ENCODE results near the gene PROCA1. TPM values are rescaled to one million over a fixed set of nuclear protein-coding genes. Genes with fewer than 3 reads are reported as not detected.

Gene PROCA1
- total and polyA plus RNA-seq, 9 of the 15 experiments (the other 6 are each of a cell fraction or from before 2014, with no cell fraction given) = 0.78 to 16.2 (median 5.6) TPM

- TF ChIP-seq IRF1 (CRISPR knock-in tag; IDR thresholded peaks at IDR 0.05; ENCODE audit: borderline replicate concordance) (no peak), MYNN (IDR thresholded peaks at IDR 0.05) (peak; percentile 73; the same call in 1 of the 2 replicates), MYNN (CRISPR knock-in tag; IDR thresholded peaks at IDR 0.05) (no peak), SIN3A (IDR thresholded peaks at IDR 0.05; ENCODE audit: borderline replicate concordance in 2 of 2, control insufficient read depth in 1 of 2, low read depth in 2 of 2, low read length in 2 of 2) (peak; percentile 55 to 63; a peak in 3 of 4 replicates), SPI1 (IDR thresholded peaks at IDR 0.05; ENCODE audit: borderline replicate concordance, low read depth, low read length) (no peak), ZNF436 (CRISPR knock-in tag; IDR thresholded peaks at IDR 0.05) (peak; percentile 32; the same call in 1 of the 2 replicates), FOXJ2 (tag; IDR thresholded peaks at IDR 0.05) (no peak), MBD2 (IDR thresholded peaks at IDR 0.05; ENCODE audit: borderline replicate concordance, low read depth) (0 out of 2 replicates have a peak, but pooled peaks have one; percentile 17), ZC3H8 (IDR thresholded peaks at IDR 0.05) (no peak), ZNF431 (CRISPR knock-in tag; IDR thresholded peaks at IDR 0.05) (0 out of 2 replicates have a peak, but pooled peaks have one; percentile 40), TRIM24 (IDR thresholded peaks at IDR 0.05) (no peak), HNRNPUL1 (IDR thresholded peaks at IDR 0.05; ENCODE audit: low read length) (no peak), MCM5 (IDR thresholded peaks at IDR 0.05; ENCODE audit: low read depth) (no peak), ZHX1 (conservative IDR thresholded peaks at IDR 0.05; ENCODE audit: low read length) (no peak), CGGBP1 (CRISPR knock-in tag; IDR thresholded peaks at IDR 0.05) (peak; percentile 47; the same call in 1 of the 2 replicates), SREBF2 (CRISPR knock-in tag; IDR thresholded peaks at IDR 0.05) (no peak), ATF1 (CRISPR knock-in tag; IDR thresholded peaks at IDR 0.05) (no peak), ATF1 (tag; IDR thresholded peaks at IDR 0.05) (no peak), RFX1 (IDR thresholded peaks at IDR 0.05) (no peak), ZNF780A (CRISPR knock-in tag; IDR thresholded peaks at IDR 0.05) (no peak), ZNF668 (CRISPR knock-in tag; IDR thresholded peaks at IDR 0.05) (no peak), CCAR2 (IDR thresholded peaks at IDR 0.05; ENCODE audit: low read depth, low read length) (no peak), EP400 (IDR thresholded peaks at IDR 0.05) (no peak)
- TF ChIP-seq, protein P1, sequence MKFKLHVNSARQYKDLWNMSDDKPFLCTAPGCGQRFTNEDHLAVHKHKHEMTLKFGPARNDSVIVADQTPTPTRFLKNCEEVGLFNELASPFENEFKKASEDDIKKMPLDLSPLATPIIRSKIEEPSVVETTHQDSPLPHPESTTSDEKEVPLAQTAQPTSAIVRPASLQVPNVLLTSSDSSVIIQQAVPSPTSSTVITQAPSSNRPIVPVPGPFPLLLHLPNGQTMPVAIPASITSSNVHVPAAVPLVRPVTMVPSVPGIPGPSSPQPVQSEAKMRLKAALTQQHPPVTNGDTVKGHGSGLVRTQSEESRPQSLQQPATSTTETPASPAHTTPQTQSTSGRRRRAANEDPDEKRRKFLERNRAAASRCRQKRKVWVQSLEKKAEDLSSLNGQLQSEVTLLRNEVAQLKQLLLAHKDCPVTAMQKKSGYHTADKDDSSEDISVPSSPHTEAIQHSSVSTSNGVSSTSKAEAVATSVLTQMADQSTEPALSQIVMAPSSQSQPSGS (CRISPR knock-in tag; IDR thresholded peaks at IDR 0.05) = no peak
- TF ChIP-seq, protein P2, sequence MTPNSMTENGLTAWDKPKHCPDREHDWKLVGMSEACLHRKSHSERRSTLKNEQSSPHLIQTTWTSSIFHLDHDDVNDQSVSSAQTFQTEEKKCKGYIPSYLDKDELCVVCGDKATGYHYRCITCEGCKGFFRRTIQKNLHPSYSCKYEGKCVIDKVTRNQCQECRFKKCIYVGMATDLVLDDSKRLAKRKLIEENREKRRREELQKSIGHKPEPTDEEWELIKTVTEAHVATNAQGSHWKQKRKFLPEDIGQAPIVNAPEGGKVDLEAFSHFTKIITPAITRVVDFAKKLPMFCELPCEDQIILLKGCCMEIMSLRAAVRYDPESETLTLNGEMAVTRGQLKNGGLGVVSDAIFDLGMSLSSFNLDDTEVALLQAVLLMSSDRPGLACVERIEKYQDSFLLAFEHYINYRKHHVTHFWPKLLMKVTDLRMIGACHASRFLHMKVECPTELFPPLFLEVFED (CRISPR knock-in tag; conservative IDR thresholded peaks at IDR 0.05) = peak; percentile 92
Measured at GRCh38 chr17:28725166-28725659, 13.5 kb upstream of the PROCA1 start (continued).
